GM18526 (cell line): ENCODE data around the gene MCOLN2.

Experiments
- POLR2A ChIP-seq: IDR thresholded peaks from 3 replicates; pipeline ENCODE4 v1.6.1; 2011; ENCODE audit not compliant: insufficient read length; ENCODE audit errors: extremely low read depth

Gene MCOLN2

DNA sequence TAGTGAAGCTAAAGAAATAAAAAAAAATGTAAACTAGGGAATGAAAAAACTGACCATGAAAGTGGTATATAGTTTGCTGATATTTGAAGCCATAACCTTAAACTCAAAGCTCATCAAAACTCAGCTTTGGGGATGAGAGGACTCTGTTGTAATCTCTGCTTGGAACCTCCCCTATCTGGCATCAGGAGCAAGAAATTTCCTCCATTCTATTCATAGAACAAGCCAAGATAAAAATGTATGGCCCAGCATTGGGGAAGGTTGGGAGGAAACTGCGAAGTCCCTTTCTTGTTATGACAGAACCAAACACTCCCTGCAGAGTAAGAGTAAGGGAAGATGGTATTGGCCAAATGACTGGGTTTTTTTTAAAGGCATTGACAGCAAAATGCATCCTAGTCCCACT is 35.6 kb downstream of the MCOLN2 start:
- TF ChIP-seq POLR2A = no peak

DNA sequence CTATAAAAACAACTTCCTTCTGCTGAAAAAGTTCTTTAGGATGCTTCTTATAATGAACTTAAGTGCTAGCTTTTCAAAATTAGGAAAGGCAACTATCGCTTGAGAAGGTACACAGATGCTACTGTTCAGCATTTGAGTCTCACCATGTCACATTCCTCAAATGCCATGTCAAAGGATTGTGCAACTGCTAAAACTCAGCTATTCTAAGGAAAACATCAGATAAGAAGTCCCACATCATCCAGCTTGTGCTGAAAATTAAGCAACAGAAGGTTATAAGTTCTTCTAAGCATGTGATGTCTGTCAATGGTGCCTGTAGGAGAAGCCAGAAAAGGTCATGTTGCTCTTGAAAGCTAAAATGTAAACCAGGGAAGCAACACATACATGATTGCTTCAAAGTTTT is 36.5 kb downstream of the MCOLN2 start:
- no peak for TF ChIP-seq POLR2A

DNA sequence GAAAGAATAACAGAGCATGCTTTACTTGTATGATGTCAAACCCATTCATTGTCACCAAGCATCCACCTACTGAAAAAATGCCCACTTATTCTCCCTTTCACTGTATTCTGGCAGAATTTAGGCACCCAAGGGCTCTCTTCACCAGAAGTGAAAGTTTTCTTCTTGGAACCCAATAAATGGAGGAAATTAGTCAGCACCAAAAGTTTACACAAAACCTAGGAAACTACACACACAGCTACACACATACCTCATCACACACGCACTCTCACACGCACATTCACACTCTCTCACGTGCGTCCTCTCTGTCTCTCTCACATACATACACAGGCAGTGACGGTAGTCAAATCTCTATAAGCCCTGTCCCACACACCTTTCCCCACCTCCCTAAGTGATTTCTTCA is 37.6 kb downstream of the MCOLN2 start:
- no peak for TF ChIP-seq POLR2A

DNA sequence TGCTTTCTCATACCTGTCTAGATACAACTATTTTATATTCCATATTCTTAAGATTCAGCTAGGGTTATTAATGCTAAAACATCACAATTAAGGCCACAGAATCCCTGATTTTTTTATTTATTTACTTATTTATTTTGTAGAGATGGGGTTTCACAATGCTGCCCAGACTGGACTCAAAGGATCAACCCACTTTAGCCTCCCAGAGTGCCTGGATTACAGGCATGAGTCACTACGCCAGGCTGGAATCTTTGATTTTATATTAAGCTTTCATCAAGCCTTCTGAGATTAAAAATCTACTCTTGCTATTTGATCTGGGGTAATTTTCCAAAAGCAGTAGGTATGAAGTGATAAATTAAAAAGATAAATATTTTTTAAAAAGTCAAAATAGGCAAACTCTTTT is 38.9 kb downstream of the MCOLN2 start:
- TF ChIP-seq POLR2A = no peak

DNA sequence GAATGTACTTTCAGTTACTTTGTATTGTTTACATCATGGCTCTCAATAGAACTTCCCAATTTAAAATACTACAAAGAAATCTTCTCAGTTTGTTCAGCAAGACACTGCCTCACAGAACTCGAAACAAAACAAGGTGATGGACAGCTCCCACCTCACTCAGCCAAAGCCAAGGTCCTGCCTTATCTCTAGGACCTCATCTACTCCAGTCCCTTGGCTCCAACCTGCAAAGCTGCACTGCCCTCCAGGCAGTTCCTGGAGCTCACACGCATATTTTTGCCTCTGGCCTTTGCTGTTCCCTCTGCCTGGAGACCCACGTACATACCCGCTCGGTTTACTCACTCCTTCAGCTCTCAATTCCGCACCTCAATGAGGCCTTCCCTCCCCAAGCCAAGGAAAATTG is 40.3 kb downstream of the MCOLN2 start:
- no peak for TF ChIP-seq POLR2A

DNA sequence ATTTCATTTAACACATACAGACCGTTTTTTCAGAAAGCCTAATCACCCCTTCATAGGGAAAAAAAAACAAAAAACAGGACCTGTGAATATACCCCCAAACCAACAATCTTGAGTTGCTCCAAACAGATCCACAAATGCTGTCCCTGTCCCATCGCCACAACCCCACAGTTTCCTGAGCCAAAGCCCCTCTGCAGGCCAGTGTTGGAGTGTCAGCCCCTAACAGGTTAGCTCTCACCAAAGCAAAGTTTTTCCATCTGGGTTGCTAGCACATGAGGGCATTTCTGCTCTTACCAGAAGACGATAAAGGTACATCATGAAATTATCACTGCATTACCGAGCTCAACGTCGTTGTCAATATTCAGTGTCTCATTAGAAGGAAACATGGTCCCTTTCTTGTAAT is 40.8 kb downstream of the MCOLN2 start:
- TF ChIP-seq POLR2A = no peak

DNA sequence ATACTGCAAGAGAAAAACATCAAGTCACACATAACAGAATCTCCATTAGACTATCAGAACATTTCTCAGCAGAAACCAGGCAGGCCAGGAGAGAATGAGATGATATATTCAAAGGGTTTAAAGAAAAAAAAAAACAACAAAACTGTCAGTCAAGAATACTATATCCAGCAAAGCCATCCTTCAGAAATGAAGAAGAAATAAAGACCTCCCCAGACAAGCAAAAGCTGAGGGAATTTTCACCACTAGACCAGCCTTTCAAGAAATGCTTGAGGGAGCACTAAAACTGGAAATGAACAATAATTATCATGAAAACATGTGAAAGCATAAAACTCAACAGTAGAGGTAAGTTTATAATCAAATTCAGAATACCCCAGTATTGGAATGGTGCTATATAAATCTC is 47.2 kb downstream of the MCOLN2 start:
- TF ChIP-seq POLR2A = no peak

DNA sequence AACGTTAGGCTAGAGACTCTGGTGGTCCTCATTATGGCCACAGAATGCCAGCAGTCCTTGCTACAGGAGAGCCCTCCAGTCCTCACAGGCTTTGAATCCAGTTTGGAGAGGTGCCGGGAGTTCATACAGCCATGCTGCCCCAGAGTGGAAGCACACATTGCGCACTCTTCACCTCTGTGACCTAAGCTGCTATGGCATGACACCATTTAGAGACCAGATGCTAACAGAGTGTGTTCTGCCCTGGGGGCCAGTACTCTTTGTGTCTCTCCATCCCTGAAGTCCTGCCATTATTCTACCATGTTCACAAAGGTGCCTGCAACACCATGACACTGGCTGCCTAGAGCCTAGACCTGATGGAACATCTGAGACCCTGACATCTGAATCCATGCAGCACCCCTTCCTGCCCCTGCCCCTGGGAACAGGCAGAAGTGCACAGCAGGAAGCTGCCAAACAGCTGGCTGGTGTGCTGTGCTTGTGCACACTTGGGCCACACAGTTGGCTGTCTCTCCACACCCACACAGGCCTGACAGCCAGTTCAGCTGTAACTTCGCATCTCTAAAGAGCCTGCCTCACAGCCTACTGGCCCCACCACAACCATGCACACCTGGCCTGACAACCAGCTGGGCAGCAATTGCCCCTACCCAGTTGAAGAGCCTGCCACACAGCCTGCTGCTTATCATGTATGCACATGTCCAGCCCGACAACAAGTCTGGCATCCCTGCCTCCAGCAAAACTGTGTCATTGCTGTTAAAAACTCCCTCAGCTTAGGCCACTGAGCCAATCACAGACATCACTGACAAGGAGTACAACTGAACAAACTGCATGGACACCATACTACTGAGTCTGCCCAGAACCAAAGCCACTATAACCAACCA is 49.1 kb downstream of the MCOLN2 start:
- no peak for TF ChIP-seq POLR2A

DNA sequence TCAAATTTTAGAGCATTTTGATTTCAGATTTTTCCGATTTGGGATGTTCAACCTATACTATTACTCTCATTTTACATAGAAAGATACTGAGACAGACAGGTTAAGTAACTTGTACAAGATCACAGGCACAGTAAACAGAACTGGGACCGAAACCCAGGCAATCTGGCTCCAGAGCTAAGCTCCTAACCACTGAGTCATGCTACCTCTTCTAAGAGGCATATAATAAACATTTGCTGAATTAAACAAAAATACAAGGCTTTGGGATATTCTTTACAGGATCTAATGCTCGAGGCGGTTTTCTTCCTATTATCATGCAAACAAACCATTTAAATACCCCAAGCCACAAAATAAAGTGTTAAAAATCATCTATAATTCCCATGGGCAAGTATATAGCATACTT is 50.3 kb downstream of the MCOLN2 start:
- TF ChIP-seq POLR2A = no peak

DNA sequence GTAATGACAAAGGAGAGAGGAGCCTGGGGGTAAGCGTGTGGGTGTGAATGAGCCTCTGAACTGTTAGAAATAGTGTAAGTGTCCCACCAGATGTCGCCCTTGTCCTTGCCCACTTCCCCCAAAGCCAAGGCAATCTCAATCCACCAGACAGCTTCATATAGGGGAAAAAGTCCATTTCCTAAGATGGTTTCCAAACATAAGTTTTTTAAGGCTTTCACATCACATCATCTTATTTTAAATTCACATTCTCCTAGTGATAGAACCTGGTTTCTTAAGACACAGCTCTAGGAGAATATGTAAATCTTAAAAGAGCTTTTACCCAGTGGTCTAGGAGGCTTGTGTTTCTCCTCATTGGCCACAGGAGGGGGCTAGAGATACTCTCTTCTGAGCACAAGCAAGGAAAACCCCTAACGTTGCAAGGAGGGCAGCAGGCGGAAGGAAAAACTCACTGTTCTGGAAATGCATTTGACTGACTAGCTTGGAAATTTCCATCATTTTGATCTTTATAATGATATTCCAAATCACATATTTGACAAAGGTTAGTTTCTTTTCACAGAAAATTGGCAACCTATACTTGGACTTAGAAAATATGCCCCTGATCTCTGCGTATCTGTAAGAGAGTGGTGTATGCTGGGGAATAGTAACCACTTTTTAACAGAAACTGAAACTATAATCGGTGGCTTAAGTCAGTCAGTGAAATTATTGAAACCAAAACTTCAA is 52.0 kb downstream of the MCOLN2 start:
- TF ChIP-seq POLR2A = no peak

DNA sequence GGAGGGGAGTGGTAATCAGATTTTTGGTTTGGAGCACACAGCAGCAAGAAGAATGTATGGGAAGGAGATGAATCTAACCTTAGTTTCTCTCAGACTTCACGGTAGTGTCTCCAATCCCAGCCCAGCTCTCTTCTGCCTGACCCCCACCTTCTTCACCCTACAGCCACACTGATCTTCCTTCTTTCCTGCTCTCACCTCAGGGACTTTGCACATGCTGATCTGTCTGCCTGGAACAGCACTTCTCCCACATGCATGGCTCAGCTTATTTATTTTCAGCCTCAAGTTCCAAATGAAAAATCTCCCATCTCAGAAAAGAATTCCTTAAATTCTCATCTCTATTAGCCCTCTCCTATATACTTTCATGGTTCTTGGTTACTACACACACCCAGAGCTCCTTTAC is 55.1 kb downstream of the MCOLN2 start:
- TF ChIP-seq POLR2A = no peak

DNA sequence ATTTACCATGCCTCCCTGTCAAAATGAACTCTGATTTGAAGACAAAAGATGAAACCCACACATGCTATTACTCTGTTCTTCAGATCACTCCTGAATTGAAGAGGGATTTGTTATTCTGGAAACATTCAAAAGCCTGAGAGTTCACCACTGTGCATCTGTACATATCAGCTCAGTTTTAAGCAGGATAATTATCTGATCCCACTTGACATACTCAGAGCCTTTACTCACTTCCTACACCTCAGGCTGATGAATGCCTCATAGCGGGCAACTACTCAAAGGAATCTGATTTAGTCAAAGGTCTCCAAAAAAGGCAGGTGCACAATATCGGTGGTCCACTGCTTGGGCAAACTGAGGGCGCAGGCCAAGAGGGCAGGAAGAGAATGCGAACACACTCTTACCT is 56.4 kb downstream of the MCOLN2 start:
- TF ChIP-seq POLR2A = no peak

DNA sequence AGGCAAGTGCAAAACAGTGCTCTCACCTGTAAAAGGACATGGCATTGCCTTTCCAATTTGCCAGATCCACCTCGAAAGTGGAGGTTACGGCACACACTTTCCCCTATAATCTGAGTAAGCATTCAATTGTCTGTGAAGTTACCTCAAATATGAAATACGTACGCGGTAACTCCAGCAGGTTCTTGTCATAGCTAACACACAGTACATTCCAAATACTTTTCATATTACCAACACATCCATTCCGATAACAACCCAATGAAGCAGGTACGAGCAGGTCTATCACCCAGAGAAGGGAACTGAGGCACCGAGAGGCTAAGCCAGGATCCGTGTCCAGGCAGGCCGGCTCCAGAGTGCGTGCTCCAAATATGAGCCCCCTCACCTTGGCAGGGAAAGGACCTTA is 57.2 kb downstream of the MCOLN2 start:
- no peak for TF ChIP-seq POLR2A

DNA sequence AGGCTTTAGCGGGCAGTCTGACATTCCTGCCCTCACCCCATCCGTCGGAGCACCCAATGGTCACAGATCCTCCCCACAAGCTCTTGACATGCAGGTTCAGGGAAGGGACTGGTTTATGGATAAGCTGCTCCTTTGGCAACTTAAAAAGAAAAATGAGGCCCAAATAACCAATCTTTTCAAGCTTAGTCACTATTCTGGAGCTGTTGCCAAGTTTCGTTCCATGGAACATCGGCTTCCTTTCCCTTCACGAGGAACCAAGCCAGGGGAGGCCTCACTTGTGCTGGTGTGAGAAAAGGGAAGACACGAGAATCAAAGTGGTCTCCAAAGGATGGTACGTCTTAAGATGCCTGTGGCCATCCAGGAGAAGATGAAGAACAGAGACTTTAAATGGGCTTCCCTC is 57.8 kb downstream of the MCOLN2 start:
- TF ChIP-seq POLR2A = no peak

DNA sequence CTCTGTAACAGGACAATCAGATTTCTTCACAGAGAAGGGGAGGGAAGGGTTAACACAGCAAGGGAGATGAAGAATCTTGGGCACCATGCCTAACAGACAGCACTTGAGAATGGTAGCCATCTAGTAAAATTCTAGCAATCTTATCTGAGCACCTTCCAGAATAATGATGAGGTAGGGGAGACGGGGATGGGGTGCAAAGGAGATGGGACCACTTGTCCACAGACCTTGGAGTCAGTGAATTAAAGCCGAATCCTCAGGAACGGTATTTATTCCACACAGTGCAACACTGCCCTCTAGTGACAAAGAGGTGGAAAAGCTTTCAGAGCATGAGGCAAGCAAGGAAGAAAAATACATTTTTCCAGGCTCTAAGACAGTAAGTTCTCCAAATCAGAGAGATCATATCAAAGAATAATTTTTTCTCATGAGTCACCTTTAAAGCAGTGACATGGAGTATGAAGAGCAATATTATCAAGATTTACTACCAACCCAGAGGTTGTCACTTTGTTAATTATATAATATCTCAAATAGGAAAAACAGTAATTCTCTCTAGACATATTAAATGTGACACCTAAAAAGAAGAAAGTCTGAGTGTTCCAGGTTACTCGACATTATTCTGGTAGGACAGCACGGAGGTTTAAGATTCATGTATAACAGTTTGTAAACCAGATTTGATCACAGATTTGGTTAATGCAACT is 60.6 kb downstream of the MCOLN2 start:
- TF ChIP-seq POLR2A = no peak
